Measurements from ENCODE around the gene KAT14. TPM values are rescaled to one million over a fixed set of nuclear protein-coding genes. Genes with fewer than 3 reads are reported as not detected.

Gene KAT14
- total RNA-seq, 1 experiment from 2014 or later: 16.4 TPM

- TF ChIP-seq, protein P1, sequence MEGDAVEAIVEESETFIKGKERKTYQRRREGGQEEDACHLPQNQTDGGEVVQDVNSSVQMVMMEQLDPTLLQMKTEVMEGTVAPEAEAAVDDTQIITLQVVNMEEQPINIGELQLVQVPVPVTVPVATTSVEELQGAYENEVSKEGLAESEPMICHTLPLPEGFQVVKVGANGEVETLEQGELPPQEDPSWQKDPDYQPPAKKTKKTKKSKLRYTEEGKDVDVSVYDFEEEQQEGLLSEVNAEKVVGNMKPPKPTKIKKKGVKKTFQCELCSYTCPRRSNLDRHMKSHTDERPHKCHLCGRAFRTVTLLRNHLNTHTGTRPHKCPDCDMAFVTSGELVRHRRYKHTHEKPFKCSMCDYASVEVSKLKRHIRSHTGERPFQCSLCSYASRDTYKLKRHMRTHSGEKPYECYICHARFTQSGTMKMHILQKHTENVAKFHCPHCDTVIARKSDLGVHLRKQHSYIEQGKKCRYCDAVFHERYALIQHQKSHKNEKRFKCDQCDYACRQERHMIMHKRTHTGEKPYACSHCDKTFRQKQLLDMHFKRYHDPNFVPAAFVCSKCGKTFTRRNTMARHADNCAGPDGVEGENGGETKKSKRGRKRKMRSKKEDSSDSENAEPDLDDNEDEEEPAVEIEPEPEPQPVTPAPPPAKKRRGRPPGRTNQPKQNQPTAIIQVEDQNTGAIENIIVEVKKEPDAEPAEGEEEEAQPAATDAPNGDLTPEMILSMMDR (IDR thresholded peaks at IDR 0.05; ENCODE audit: unreplicated experiment): no peak
- POLR2A ChIA-PET: interaction anchor here (0.5 to 1.7 kb wide), 3 partner anchors 11 to 51 kb away, joined by 3 read pairs; no protein-coding TSS in a partner anchor
Observed at GRCh38 chr20:18165553-18165952, 27.9 kb downstream of the KAT14 start.

DNA sequence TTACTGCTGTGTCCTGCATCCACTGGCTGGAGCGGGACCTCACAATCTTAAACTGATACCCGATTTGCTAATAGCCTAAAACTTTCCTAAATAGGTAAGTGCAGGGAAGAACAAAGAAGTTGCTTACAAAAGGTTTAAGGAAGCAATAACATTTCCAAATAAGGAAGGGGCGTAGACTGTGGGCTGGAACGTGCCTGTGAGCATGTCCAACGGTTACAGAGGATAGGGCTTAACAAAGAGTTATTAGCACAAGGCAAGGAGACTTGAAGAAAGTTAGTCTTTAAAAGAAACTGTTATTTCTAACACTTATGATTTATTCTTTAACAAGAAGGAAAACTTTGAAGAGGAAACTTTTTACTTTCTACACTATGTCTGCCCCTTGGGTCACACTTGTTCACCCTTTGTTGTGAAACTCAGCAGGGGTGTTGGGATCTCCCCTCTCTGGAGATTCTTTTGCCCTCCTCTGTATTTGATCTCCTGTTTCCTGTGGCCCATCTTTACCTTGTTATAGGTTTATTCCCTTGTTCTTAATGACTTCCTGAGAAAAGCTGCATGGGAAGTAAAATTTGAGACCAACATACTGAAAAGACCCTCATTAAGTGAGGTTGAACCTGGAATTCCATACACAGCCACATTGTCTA is 28.7 kb downstream of the KAT14 start:
- Mint-ChIP-seq H3K4me1 (ENCODE audit: insufficient read depth, unreplicated experiment) (peaks cover 25% of the 10 kb centered on the region), H3K4me3 (ENCODE audit: unreplicated experiment) (no peak overlapping the region), H3K9me3 (ENCODE audit: unreplicated experiment) (no peaks in the 10 kb centered on the region), H3K27ac (ENCODE audit: low read depth, unreplicated experiment) (no peak overlapping the region), H3K27me3 (ENCODE audit: insufficient read depth, unreplicated experiment) (no peaks in the 10 kb centered on the region), H3K36me3 (ENCODE audit: insufficient read depth, unreplicated experiment) (peaks cover 67% of the 10 kb centered on the region)
- CTCF ChIA-PET: interaction anchor here (1.1 kb wide), 1 partner anchor 19 kb away, joined by 3 read pairs; no protein-coding TSS in a partner anchor
- BruUV-seq (replicated peaks): no TSS peak
- DNase-seq (ENCODE audit: unreplicated experiment): no peak
- POLR2A ChIA-PET: interaction anchor here (0.5 to 1.2 kb wide), 4 partner anchors 12 to 86 kb away, joined by 3 to 5 read pairs (median 4); partner anchors contain the start of genes KAT14 and PET117
- TF ChIP-seq, protein P1 (IDR thresholded peaks at IDR 0.05; ENCODE audit: unreplicated experiment): no peak
- intact Hi-C loops (cut with micrococcal nuclease): no loop called here

More at GRCh38 chr20:18165553-18165952, 27.9 kb downstream of the KAT14 start:
- Mint-ChIP-seq H3K4me1 (ENCODE audit: insufficient read depth, unreplicated experiment) (peaks cover 25% of the 10 kb centered on the region), H3K36me3 (ENCODE audit: insufficient read depth, unreplicated experiment) (peaks cover 65% of the 10 kb centered on the region), H3K9me3 (ENCODE audit: unreplicated experiment) (no peaks in the 10 kb centered on the region), H3K27ac (ENCODE audit: low read depth, unreplicated experiment) (no peak overlapping the region), H3K27me3 (ENCODE audit: insufficient read depth, unreplicated experiment) (no peaks in the 10 kb centered on the region), H3K4me3 (ENCODE audit: unreplicated experiment) (no peak overlapping the region)
- no TSS peak for BruUV-seq (replicated peaks)
- DNase-seq (ENCODE audit: unreplicated experiment): no peak
- CTCF ChIA-PET: no interaction called here
- intact Hi-C loops (cut with micrococcal nuclease): no loop called here

- ChIA-PET CTCF (interaction anchor here (1.1 kb wide), 2 partner anchors 18 to 21 kb away, joined by 3 read pairs; no protein-coding TSS in a partner anchor), POLR2A (interaction anchor here (0.5 to 1.2 kb wide), 5 partner anchors 9 to 121 kb away, joined by 3 to 5 read pairs (median 4); partner anchors contain the start of genes KAT14, PET117 and ZNF133)
- Mint-ChIP-seq H3K4me3 (ENCODE audit: unreplicated experiment) (no peak overlapping the region), H3K9me3 (ENCODE audit: unreplicated experiment) (no peaks in the 10 kb centered on the region), H3K27ac (ENCODE audit: low read depth, unreplicated experiment) (no peak overlapping the region), H3K36me3 (ENCODE audit: insufficient read depth, unreplicated experiment) (peaks cover 67% of the 10 kb centered on the region), H3K27me3 (ENCODE audit: insufficient read depth, unreplicated experiment) (no peaks in the 10 kb centered on the region), H3K4me1 (ENCODE audit: insufficient read depth, unreplicated experiment) (peaks cover 25% of the 10 kb centered on the region)
- TF ChIP-seq, protein P1 (IDR thresholded peaks at IDR 0.05; ENCODE audit: unreplicated experiment): no peak
- no peak for DNase-seq (ENCODE audit: unreplicated experiment)
- no TSS peak for BruUV-seq (replicated peaks)
- intact Hi-C loops (cut with micrococcal nuclease): no loop called here
Observed at GRCh38 chr20:18166950-18167349, 29.3 kb downstream of the KAT14 start.

DNA sequence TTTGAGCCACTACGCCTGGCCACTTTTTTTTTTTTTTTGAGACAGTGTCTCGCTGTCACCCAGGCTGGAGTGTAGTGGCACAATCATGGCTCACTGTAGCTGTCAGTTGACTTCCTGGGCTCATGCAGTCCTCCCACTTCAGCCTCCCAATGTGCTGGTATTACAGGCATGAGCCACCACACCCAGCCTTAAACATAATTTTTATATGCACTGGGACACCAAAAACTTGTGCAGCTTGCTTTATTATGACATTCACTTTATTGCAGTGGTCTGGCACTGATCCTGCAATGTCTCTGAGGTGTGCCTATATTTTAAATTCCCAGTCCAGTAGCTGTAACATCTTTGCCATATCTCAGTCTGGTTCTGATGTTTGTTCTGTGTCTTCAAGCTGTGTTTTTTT is 34.7 kb downstream of the KAT14 start:
- no TSS peak for BruUV-seq (replicated peaks)
- Mint-ChIP-seq H3K4me1 (ENCODE audit: insufficient read depth, unreplicated experiment) (peaks cover 6% of the 10 kb centered on the region), H3K27me3 (ENCODE audit: insufficient read depth, unreplicated experiment) (no peaks in the 10 kb centered on the region), H3K9me3 (ENCODE audit: unreplicated experiment) (no peaks in the 10 kb centered on the region), H3K27ac (ENCODE audit: low read depth, unreplicated experiment) (peak overlapping the region; percentile 27), H3K4me3 (ENCODE audit: unreplicated experiment) (no peak overlapping the region), H3K36me3 (ENCODE audit: insufficient read depth, unreplicated experiment) (peaks cover 67% of the 10 kb centered on the region)
- DNase-seq (ENCODE audit: unreplicated experiment): no peak
- ChIA-PET CTCF (interaction anchor here (0.7 to 0.9 kb wide), 3 partner anchors 10 to 104 kb away, joined by 3 to 7 read pairs (median 4); no protein-coding TSS in a partner anchor), POLR2A (interaction anchor here (0.6 to 1.9 kb wide), 2 partner anchors 16 to 34 kb away, joined by 3 to 4 read pairs; partner anchors contain the start of genes KAT14 and PET117)
- intact Hi-C loops (cut with micrococcal nuclease): no loop called here
- TF ChIP-seq, protein P1 (IDR thresholded peaks at IDR 0.05; ENCODE audit: unreplicated experiment): no peak
